ENCODE results near the gene CNST.

- TF ChIP-seq POLR2A (IDR thresholded peaks at IDR 0.05; ENCODE audit: low read depth, low read length) = no peak
- TF ChIP-seq TAF1 (IDR thresholded peaks at IDR 0.05; ENCODE audit: borderline replicate concordance, low read depth, low read length) = no peak
- TF ChIP-seq POLR2AphosphoS5 (IDR thresholded peaks at IDR 0.05; ENCODE audit: low read depth, low read length) = no peak
These were observed 74.5 kb downstream of the CNST start for GRCh38 chr1:246640747-246641146.
